ENCODE measurements around the gene GREB1.

Gene GREB1, protein sequence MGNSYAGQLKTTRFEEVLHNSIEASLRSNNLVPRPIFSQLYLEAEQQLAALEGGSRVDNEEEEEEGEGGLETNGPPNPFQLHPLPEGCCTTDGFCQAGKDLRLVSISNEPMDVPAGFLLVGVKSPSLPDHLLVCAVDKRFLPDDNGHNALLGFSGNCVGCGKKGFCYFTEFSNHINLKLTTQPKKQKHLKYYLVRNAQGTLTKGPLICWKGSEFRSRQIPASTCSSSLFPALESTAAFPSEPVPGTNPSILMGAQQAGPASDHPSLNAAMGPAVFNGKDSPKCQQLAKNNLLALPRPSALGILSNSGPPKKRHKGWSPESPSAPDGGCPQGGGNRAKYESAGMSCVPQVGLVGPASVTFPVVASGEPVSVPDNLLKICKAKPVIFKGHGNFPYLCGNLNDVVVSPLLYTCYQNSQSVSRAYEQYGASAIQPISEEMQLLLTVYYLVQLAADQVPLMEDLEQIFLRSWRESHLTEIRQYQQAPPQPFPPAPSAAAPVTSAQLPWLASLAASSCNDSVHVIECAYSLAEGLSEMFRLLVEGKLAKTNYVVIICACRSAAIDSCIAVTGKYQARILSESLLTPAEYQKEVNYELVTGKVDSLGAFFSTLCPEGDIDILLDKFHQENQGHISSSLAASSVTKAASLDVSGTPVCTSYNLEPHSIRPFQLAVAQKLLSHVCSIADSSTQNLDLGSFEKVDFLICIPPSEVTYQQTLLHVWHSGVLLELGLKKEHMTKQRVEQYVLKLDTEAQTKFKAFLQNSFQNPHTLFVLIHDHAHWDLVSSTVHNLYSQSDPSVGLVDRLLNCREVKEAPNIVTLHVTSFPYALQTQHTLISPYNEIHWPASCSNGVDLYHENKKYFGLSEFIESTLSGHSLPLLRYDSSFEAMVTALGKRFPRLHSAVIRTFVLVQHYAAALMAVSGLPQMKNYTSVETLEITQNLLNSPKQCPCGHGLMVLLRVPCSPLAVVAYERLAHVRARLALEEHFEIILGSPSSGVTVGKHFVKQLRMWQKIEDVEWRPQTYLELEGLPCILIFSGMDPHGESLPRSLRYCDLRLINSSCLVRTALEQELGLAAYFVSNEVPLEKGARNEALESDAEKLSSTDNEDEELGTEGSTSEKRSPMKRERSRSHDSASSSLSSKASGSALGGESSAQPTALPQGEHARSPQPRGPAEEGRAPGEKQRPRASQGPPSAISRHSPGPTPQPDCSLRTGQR (N-terminal part only)

DNA sequence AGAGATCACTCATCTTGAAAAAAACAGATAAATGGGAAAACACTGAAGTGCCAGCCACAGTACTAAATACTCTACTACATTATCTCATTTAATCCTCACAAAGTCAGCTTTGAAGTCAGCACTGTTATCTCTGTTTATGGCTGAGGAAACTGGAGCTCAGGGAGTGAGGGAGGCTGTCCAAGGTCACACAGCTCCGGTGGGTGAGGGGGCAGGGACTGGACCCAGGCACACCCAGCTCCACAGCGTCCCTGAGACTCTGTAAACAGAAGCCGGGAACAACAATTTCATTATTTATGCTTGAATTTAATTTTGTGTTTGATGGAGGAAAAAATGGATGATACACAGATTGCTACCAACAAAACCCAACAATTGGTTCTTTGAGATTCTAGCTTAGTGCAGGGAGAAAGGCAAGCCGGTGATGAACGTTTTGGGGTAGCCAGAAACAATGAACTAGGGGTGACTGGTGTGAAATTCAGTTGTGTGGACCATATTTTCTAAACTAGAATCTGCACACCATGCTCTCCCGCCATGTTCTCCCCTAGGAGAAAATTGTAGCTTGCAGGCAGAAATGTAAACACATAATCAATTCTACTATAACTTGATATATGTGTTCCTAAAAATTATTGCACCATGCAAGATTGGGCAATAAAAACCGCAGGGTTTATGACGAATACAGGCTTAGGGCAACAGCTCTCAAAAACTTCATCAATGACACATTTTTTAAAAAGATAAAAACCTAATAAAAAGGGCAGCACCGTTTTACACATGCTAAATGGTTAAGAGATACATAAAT, at the start of gene GREB1:
GREB1 (plus strand) TSS at position 768 of the 793 bp plus-strand sequence. CDS start 22,570 bp downstream, outside the sequence.
- in situ Hi-C loops (cut with HindIII; ENCODE audit: low sequenced_read_pairs): no loop called here

DNA sequence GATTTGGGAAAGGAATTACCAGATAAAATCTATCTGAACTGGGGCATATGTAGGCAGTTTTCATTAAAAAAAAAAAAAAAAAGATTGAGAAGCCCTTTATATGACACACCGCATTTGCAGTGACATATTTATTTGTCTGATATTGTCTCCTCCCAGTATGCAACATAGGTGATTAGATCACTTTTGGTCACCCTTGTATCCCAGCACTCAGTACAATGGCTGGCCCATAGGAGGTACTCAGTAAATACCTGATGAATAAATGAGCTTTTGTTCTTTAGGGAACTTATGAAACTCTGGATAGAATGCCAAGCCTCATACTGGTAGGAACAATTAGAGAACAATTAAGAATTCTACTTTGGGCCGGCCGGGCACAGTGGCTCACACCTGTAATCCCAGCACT, 45.0 kb upstream of the GREB1 start:
- in situ Hi-C loops (cut with HindIII; ENCODE audit: low sequenced_read_pairs): loop anchor here (10.0 kb wide), 1 partner anchor 286 kb away; no protein-coding TSS in a partner anchor

DNA sequence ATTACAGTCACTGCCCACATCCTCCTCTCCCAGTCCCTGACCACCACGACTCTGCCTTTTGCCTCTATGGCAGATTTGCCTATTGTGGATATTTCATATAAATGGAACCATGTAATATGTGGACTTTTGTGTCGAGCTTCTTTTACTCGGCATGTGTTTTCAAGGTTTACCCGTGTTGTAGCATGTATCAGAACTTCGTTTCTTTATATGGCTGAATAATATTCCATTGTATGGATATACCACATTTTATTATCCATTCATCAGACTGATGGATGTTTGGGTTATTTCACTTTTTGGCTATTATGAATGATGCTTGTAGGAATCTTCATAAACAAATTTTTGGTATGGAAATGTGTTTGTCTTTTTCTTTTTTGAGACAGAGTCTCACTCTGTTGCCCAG, 43.7 kb upstream of the GREB1 start:
- in situ Hi-C loops (cut with HindIII; ENCODE audit: low sequenced_read_pairs): no loop called here

DNA sequence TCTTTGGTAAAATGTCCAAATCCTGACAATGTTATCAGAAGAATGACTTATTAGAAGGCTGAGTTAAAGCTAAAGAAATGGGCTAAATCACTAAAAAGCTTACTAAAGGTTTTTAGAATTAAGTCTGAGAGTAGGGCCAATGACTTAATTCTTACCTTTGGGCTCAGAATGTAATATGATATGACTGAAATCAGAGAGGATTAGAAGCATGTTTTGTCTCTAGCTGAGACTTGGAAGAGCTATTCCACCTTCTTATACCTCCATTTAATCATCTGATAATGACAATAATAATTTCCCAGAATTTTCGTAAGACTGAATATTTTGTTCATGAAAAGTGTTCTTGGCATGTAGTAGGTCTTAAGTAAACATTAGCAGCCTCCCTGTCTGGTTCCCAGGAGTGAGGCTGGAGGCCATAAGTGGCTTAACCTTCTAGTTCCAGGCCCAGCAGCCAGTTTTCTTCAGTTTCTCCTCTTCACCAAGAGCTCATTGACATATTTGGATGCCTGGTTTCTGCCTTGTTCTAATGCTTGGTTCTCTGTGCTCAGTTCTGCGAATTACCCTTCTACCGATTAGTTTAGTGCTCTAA, 42.4 kb upstream of the GREB1 start:
- in situ Hi-C loops (cut with HindIII; ENCODE audit: low sequenced_read_pairs): no loop called here

DNA sequence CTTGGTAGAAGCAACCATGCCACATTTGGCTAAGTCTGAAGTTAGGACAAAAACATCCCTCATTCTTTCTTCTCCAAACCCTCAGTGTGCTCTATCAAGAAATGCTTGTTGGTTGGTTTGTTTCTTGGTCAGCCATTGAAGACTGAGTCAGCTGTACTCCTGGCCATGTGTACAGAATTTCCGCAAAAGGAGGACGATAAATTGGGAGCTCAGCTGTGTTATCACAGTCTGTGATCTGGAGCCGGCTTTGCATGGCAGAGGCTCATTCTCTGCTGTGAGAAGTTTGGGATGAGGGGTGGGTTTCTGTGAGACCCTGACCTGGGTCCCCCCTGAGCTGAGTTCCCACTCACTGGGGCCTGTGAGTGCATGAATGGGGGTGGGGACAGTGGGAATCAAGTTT, 41.6 kb upstream of the GREB1 start:
- in situ Hi-C loops (cut with HindIII; ENCODE audit: low sequenced_read_pairs): no loop called here

DNA sequence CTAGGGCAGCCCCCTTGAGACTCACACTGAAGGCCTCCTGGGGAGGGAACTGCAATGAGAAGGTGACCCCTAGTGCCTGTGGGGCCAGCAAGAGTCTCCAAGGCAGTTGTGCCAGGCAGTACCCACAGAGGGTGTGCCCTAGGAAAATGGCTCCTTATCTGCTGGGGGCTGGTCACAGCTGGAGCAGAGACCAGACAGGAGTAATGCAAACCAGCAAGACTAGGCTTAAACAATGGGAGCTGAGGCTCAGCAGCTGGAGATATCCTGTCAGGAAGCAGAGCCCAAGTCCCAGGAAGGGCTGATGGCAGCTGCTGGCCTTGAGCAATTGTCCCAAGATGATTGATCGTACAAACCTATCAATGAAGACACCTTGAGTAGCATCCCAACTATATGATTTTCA, 41.1 kb upstream of the GREB1 start:
- in situ Hi-C loops (cut with HindIII; ENCODE audit: low sequenced_read_pairs): no loop called here

DNA sequence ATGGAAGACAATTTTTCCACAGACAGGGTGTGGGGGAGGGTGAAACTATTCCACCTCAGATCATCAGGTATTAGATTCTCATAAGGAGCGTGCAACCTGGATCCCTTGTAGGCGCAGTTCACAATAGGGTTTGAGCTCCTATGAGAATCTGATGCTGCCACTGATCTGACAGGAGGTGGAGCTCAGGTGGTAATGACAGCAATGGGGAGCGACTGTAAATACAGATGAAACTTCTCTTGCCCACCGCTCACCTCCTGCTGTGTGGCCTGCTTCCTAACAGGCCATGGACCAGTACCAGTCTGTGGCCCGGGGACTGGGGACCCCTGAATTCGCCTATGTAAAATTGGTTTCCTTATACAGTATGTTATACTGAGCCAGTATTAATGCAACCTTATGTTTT, 40.6 kb upstream of the GREB1 start:
- in situ Hi-C loops (cut with HindIII; ENCODE audit: low sequenced_read_pairs): no loop called here

DNA sequence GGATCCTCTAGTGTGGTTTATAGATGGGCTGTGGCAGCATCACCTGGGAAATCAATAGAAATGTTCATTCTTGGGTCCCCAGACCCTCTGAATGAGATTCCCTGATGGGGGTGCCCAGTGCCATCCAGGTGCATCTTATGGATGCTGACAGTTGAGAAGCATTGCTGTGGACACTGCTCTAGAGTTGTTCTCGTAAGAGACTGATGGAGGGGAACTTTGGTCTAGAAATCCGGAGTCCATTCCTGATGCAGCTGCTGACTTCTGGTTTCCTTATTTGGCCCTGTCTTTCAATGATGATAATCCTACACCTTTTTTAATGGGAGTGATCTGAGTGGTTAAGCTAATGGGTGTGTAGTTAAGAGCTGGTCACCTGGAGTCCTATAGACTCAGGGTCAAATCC, 39.5 kb upstream of the GREB1 start:
- in situ Hi-C loops (cut with HindIII; ENCODE audit: low sequenced_read_pairs): no loop called here

DNA sequence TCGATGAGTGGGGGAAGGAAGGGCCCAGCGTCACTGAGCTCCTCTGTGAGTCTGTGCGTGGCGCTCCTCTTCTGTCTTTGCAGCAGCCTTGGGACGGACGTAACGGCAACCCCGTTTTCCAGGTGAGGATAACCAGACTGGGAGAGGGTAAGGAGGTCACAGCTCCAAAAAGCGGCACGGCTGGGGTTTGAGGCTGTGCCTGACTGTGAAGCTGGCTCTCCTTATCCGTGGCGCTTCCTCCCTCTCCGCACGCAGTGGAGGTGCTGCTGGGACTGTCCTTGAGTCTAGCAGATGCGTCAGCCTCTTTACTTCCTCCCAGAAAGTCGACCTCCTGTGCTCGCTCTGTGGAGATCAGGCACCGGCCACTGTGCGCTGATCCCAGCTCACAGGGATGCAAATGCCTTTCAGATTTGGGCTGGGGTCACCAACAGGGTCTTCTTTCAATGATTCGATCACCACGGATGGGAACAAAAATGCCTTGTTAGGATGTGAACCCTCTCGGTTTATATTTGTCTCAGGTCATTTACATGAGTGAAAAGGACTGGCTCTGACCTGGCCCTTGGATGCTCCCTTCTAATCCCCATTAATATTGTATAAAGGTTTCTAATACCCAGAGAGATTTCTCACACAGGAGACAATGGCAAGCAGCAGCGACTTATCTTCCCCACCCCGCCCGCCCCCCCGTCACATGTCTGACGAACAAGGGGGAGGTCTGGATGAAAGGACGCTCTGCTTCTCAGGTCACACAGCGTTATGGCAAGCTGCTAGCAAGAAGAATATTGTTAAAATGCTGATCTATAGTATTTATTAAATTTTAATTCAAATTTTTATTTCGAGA, 37.8 kb upstream of the GREB1 start:
- in situ Hi-C loops (cut with HindIII; ENCODE audit: low sequenced_read_pairs): no loop called here

DNA sequence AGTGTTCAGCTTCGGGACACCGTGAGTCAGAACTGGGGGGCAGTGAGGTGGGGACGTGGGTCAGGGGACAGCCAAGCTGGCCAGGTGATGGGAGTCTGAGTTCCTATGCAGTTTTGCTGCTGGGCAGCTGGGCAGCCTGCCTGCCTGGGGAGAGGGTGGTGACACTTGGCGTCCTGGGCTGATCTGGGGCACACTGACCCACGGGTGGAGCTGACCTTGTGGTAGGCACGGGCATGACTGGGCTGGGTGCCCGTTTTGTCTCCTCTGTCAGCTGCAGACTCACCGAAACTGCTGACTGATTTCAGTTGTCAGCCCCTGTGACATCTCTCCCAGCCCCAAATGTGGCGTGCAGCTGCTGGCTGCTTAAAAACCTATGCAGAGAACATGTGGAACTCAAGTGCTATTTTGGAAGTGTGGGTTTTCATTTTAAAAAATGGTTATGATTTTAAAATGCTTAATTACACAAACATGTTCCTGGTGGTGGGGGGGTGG, 35.3 kb upstream of the GREB1 start:
- in situ Hi-C loops (cut with HindIII; ENCODE audit: low sequenced_read_pairs): no loop called here

DNA sequence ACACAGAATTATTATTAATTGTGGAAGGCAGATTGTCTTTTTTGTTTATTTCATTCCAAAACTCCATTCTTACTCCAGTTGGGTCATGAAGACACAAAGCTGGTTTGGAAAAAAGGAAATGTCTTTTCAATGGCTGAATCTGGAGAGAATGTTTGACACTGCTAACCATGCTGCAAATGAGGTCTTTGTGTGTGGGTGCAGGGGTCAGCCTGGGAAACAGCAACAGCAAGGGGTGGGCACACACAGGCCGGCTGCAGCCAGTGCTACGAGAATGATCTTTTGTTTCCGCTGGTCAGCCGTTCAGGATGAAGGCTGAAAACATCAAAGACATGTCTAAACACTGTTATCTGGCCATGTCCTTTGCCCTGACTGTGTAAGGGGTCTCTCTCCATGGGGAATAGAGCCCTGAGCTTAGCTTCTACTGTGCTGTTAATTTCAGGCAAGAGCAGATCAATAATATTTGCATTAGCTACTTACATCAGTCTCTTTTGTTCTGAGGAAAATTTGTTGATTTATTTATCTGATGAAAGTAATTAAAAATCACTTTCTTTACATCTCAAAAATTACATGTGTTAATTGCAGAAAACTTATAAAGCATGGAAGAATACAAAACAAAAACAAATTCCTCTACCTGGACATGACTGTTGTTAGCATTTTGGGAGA, 34.6 kb upstream of the GREB1 start:
- in situ Hi-C loops (cut with HindIII; ENCODE audit: low sequenced_read_pairs): no loop called here

DNA sequence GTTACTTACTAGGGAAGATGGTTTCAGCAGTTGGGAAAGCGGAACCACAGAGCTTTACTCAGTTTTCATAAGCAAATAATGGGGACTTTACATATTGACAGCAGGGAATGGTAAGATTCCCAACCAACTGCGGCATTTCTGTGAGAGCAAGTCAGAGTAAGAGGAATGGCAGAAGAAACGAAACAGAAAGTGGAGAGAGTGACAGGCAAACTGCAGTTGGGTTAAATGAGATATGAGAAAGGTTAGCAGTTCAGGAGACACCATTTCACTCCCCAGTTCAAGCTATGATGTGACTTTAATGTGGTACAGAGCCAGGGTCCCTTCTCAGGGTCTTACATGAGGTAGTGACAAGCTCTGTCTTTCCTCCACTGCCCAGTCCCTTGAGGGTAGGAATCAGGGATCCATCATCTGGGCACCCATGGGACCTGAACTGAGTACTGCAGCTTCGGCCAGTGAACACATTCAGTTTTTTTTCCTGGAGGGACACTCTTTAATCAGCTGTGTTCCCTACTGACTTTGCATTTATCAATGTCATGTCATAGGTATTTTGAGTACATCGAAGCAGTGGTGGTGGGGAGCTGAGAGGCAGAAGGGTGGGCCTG, 33.0 kb upstream of the GREB1 start:
- in situ Hi-C loops (cut with HindIII; ENCODE audit: low sequenced_read_pairs): no loop called here

DNA sequence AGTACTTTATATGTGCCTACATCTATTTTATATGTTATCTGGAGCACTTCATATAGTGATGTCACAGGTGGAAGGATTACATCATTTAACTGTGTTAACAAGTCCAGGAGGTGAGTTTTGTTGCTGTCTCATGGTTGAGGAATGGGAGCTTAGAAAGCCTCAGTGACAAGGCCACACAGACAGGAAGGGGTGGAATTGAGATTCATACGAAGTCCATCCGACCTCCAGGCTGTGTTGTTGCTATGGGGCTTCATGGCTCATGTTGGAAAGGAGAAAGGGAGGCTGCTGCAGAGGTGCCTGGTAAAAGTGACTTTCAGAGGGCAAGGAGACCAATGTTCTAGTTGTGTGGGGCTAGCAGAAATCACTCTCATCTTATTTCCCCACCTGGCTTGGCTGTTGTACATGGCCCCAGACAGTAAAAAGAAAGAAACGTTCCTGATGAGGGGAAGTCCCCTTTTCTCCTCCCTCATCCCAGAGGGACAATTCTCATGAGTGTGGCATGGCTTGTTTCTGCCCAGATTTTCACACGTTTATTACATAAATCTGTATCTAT, 31.0 kb upstream of the GREB1 start:
- in situ Hi-C loops (cut with HindIII; ENCODE audit: low sequenced_read_pairs): no loop called here

DNA sequence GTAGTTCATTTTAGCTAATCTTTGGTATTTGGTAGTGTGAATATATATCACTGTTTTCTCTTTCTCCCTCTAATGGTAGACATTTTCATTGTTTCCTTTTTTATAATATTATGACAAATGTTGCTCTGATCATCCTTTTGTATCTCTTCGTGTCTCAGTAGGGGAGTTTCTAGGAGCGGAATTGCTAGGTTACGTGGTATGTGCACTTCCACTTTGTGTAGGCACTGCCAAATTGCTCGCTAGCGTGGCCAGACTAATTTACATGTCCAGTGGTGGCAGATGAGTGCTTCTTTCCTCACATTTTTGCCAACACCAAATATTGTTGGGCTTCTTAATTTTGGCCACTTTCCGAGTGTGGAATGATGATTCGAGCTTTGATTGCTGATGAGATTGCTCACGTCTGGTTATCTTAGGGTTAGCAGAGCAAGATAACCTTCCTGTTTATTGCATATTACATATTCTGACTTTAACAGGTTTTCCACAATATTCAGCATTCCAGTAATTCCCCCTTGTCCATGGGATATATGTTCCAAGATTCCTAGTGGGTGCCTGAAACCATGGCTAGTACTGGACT, 30.4 kb upstream of the GREB1 start:
- in situ Hi-C loops (cut with HindIII; ENCODE audit: low sequenced_read_pairs): no loop called here

DNA sequence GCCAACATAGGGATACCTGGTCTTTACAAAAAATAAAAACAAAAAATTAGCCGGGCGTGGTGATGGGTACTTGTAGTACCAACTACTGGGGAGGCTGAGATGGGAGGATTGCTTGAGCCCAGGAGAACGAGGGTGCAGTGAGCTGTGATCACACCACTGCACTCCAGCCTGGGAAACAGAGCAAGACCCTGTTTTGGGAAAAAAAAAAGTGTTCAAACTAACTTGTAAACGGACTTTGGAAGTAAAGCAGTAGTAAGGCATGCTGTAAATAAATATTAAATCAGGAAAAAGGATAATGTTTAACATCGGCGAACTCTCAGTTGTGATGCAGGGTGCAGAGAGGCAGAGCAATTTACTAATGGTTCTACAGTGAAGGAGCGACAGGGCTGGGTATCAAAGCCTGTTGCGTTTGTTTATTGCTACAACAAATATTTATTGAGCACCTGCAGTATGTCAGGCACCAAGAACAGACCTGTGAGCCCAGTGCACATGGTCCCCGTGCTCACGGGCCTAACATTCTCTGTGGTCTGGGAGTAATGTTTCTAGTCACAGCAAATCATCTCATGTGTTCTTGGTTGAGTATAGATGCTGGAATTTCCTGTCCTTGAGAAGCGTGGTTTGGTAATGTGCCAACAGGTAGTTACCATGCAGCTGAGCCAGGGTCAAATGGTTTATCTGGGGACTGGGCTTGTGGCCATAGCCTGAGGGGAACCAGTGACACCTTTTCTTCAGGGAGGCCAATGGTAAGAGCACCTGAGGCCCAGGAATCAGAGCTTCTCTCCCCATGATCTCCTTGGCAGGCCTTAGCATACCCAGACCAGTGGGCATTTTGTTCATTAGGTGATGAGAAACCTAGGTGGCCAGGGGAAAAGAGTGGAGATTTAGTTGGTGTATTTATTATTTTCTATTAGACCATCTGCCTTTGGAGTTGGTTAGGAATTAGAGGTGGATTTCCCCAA, 27.9 kb upstream of the GREB1 start:
- in situ Hi-C loops (cut with HindIII; ENCODE audit: low sequenced_read_pairs): no loop called here

DNA sequence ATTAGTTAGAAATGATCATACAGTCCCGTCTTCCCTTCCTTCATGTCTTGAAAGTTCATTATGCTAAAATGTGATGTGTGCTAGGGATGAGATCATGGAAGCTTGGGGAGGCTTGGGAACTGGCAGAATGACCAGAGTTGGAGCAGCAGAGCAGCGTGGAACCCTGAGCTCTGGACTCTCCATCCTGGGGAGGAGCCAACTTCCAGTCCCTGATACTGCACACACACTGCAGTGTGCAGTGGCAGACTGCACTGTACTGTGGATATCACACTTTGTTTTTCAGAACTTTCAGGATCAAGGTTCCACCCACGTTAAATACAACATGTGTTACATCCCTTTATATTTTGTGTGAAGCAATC, 27.3 kb upstream of the GREB1 start:
- in situ Hi-C loops (cut with HindIII; ENCODE audit: low sequenced_read_pairs): no loop called here
